NCI-H510A (cell line): ENCODE data around the gene IRAG1.
A peak's percentile ranks its signal among the peaks of the same experiment; 100 is the strongest.
"Not testable (repeated sequence)": the region's sequence is repeated elsewhere in the genome, so short reads cannot be mapped to it uniquely, and the experiment has no call there.

Experiments used
- DNase-seq: peaks from one replicate; lab custom pipeline; 2025; lab: John Stamatoyannopoulos, UW

The IRAG1 gene

GRCh38 chr11:10708131-10708530 lies 14.6 kb upstream of the IRAG1 start:
- DNase-seq: no peak

GRCh38 chr11:10701982-10702381 lies 8.4 kb upstream of the IRAG1 start:
- no peak for DNase-seq

DNA sequence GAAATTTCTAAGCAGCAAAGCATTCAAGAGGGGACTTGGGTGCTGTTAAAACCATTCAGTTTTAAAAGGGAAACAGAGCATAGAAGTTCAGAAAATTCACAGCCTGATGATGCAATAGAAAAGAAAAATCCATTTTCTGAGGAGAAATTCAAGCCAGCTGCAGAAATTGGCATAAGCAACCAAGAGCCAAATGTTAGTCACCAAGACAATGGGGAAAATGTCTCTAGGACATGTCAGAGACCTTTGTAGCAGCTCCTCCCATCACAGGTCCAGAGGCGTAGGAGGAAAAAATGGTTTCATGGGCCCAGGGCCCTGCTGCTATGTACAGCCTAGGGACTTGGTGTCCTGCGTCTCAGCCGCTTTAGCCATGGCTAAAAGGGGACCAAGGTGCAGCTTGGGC lies 5.5 kb upstream of the IRAG1 start:
- no peak for DNase-seq

DNA sequence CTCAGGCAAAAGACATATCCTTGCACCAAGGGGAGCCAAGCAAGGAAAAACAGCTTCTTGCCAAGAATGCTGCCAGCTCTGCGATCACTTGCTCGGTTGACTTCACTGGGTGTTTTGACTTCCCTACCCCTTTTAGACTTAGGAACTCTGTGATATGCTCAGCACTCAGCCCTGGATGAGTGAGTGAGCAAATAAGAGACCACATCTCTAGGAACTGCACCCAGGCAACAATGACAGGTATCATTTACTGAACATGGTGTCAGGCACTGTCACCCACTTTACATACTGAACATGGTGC lies 3.7 kb upstream of the IRAG1 start:
- no peak for DNase-seq

DNA sequence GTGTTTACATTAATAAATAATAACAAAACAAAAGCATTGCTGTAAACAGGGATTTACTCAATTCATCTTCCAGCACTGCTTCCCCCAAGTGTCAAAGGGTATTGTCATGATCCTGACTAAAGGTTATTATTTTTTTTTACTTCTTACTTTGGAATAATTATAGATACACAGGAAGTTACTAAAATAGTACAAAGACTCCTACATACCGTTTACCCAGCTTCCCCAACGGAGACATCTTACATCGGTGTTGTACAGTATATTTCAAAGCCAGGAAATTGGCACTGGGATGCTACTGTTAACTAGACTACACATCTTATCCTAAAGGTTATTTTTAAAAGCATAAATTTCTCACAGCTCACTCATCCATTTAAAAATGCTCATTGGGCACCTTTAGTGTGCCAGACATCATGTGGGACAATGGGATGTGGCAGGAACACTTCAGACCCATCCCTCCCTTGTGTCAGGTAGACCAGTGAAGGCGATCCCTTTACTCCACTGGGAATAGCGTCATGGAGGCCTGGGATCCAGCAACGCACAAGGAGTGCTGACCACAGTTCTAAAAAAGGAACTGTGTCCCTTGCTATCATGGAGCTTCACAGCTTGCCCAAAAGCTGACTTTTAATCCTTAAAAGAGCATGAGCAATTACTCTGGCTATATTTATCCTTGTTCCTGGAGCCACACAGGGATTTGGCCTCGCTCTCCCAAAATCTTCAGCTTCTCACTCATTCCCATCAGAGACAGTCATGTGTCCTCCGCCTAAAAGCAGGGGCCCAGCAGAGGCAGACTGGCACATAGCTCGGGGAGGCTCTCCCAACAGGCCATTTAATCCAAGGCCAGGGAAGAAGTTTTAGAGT lies 3.1 kb upstream of the IRAG1 start:
- DNase-seq: no peak

DNA sequence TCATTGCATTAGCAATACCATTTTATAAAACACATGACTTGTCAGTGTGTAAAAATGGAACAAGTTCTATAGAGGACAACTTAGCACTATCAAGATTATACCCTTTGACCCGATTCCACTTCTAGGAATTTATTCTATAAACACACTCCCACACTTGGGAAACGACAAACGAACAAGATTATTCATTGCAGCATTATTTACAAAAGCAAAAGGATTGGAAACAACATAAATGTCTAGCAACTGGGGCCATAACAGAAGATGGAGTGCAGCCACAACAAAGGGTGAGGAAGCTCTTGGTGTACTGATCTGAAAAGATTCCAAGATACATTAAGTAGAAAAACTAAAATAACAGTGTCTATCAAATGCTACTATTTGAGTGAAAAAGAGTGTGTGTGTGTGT lies 2.3 kb upstream of the IRAG1 start:
- DNase-seq: no peak

- DNase-seq: no peak
These were observed 1.1 kb upstream of the IRAG1 start for GRCh38 chr11:10694486-10695239.

DNA sequence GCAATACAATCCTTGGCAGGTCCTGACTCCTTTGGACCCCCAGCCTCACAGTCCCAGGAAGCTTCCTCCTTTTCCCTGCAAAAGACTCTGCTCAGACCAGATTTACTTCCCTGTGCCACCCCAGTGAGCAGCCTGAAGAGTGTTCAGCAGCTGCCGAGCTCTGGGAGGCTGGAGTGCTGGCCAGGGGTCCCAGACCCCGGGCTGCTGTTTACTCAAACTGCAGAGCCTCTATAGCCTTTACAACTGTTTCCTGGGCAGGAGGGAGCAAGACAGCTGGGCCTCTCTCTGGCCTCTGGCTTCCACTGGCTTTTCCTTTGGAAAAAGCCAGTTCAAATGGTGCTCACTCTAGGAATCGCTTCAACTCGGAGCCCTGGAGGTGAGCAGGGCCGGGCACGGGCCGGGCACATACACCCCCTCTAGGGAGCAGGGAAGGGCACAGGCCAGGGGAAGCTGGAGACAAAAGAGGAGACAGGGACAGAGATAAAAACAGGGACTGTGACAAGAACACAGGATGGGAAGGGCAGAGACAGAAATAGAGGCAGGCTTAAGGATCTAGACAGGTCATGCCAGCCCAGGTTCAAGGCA lies 932 bp downstream of the IRAG1 start:
- DNase-seq: no peak

GRCh38 chr11:10688401-10688800 lies 5.2 kb downstream of the IRAG1 start:
- DNase-seq: no peak

GRCh38 chr11:10686311-10686710 lies 7.2 kb downstream of the IRAG1 start:
- DNase-seq: no peak

- no peak for DNase-seq
These were observed 10.1 kb downstream of the IRAG1 start for GRCh38 chr11:10683429-10683828.

- no peak for DNase-seq
These were observed 12.5 kb downstream of the IRAG1 start for GRCh38 chr11:10680956-10681487.

DNA sequence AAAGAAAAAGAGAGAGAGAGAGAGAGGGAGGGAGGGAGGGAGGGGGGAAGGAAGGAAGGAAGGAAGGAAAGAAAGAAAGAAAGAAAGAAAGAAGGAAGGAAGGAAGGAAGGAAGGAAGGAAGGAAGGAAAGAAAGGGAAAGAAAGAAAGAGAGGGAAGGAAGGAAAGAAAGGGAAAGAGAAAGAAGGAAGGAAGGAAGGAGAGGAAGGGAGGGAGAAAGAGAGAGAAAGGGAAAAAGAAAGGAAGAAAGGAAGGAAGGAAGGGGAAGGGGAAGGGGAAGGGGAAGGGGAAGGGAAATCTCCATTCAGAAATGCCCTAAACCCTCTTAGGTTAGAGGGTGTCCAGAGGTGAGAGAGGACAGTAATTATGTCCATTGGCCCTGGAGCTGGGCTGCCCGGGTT lies 13.3 kb downstream of the IRAG1 start:
- DNase-seq: not testable (repeated sequence)

- no peak for DNase-seq
These were observed 13.9 kb downstream of the IRAG1 start for GRCh38 chr11:10679644-10680043.

- no peak for DNase-seq
These were observed 15.5 kb downstream of the IRAG1 start for GRCh38 chr11:10678101-10678500.

- DNase-seq: no peak
These were observed 16.6 kb downstream of the IRAG1 start for GRCh38 chr11:10676919-10677318.

DNA sequence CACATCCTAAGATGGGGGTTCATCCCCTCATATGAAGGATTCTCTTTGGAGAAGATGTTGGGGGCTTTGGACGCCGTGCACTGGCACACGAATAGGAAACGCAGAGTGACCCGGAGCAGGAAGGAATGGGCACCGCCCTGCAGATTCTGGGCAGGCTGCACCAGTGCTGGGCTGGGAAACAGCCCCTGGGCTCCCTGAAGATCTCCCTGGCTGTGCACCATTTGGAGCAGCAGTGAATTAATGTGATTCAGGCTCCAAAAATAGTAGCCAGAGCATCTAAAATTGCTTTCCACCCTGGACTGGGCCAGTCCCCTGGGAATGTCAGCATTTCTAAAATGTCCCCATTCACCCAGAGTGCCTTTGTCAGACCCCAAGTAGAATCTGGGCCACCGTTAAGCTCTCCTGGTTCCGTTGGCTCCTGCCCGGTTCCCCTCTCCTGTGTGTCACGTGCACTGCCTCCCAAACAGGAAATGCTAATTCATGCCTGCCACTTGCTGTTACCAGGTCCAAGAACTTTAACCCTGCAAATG lies 18.6 kb downstream of the IRAG1 start:
- no peak for DNase-seq

DNA sequence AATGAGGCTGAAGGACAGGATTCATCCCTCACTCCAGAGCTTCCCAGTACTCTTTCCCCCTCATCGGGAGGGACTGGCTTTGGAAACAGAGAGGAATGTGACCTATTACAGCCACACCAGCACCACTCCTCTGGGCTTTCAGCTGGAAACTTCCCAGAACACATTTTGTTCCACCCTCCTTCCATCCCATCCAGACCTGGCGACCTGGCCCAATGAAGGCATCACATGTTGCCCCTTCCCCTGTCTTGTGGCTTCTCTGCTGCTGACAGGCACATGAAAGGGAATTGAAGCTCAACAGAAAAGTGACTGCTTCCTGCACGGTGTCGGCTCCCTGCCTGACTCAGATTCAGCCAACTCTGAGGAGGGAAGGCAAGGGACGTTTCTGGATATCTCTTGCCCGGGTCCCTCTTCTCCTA lies 19.1 kb downstream of the IRAG1 start:
- DNase-seq: no peak

- DNase-seq: no peak
These were observed 20.0 kb downstream of the IRAG1 start for GRCh38 chr11:10673501-10674062.

DNA sequence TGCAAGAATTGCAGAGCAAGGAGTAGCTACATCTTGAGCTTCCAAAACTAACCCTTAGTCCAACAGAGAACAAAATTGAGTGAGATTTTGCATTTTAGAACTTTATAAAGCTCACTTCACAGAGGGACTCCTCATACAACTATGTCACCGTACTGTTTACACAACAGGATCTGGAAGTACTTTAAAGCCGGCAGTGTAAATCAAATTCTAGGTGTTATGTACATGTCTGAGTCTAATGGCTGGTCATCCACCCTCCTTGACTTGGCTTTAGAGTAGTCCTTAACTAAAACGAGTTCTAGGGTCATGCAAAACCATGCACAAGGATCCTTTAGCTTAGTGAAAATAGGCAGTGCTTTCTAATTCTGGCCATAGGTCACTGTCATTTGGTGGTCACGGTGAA lies 23.5 kb downstream of the IRAG1 start:
- DNase-seq: no peak

DNA sequence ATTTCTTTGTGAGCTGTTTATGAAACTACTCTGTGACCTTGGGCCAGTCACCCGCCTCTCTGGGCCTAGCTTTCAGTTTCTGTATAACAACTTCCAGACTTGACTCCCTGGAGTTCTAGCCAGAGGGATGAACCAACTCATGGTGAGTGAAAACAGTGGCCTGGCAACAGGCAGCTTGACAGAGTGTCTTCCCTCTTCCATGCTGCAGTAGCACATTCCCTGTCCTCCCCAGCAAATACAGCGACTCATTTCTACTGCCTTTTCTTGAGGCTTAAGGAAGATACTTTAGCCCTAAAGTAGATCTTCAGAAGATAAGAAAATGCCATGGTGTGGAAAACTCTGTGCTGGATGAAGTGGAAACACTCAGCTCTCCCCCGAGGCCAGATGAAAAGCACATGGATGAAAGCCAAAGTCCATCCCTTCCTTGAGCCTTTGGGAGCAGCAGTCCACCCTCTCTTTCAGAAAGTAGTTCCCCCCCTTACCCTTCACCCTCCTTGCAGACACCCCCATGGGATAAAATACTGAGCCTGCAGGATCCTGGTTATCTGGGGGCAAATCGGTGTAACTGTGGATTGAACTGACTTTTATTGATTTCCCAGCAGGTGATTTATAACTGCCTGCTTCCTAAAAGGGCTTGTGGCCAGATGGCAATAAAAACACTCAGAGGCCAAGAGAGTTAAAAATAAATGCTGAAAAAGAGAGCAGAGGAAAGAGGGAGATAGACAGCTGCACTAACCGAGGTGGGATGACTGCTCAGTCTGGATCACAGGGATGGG lies 24.1 kb downstream of the IRAG1 start:
- peak; percentile 22 for DNase-seq

DNA sequence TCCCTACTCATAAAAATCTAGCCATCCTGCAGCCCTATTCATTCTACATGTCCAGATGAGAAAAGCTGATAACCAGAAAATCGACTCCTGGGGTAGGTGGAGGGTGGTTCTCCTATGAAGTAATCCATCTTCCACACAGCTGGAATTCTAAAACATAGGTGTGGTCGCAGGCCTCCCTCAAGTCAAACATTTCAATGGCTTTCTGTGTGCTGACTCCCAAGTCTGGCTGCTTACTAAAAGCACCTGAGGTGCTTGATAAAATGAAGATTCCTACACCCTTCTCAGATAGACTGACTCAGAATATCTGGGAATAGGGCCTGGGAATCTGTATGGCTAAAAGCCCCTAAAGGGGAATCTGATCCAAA lies 26.1 kb downstream of the IRAG1 start:
- no peak for DNase-seq
